OCI-LY1 (cell line): ENCODE results near the gene SHANK3.

Experiments used
- H2AFZ ChIP-seq: fragments of 200-600 bp; sonication (generic), shearing (Covaris generic); 2 replicates; pipeline ENCODE4 v1.6.0; 2014; ENCODE audit warnings: antibody characterized with exemption, mild to moderate bottlenecking, low read length
- H3F3A ChIP-seq: fragments of 200-600 bp; sonication (generic), shearing (Covaris generic); 2 replicates; pipeline ENCODE4 v1.6.0; 2014; ENCODE audit warnings: mild to moderate bottlenecking, antibody characterized with exemption, low read length, moderate library complexity; ENCODE audit not compliant: insufficient read depth
- H3K27ac ChIP-seq: fragments of 200-600 bp; sonication (generic); 2 replicates; pipeline ENCODE4 v1.5.1; 2014; ENCODE audit warnings: low read length, mixed run types, mild to moderate bottlenecking, low read depth; ENCODE audit not compliant: poor library complexity, severe bottlenecking
- H3K27me3 ChIP-seq: fragments of 200-600 bp; sonication (generic); 2 replicates; pipeline ENCODE4 v1.6.0; 2014; ENCODE audit warnings: antibody characterized with exemption, mild to moderate bottlenecking, low read length, moderate library complexity; ENCODE audit not compliant: insufficient read depth
- H3K36me3 ChIP-seq: fragments of 200-600 bp; sonication (generic); 2 replicates; pipeline ENCODE4 v1.6.1; 2014; ENCODE audit warnings: mild to moderate bottlenecking, antibody characterized with exemption, low read length, moderate library complexity, mixed read lengths; ENCODE audit not compliant: insufficient read depth
- H3K4me1 ChIP-seq: fragments of 200-600 bp; sonication (generic); 2 replicates; pipeline ENCODE4 v1.5.1; 2014; ENCODE audit warnings: mild to moderate bottlenecking, low read length, moderate library complexity; ENCODE audit not compliant: insufficient read depth, severe bottlenecking
- H3K4me2 ChIP-seq: fragments of 200-600 bp; sonication (generic), shearing (Covaris generic); 2 replicates; pipeline ENCODE4 v1.6.1; 2014; ENCODE audit warnings: low read length
- H3K4me3 ChIP-seq: fragments of 200-600 bp; sonication (generic); 2 replicates; pipeline ENCODE4 v1.5.1; 2014; ENCODE audit warnings: low read length, low read depth, mild to moderate bottlenecking, mixed read lengths; ENCODE audit not compliant: poor library complexity, severe bottlenecking
- H3K79me2 ChIP-seq: fragments of 200-600 bp; shearing (Covaris generic); 2 replicates; pipeline ENCODE4 v1.6.1; 2016; ENCODE audit warnings: mixed run types, low read length, mixed read lengths; ENCODE audit not compliant: insufficient read depth
- H3K9ac ChIP-seq: fragments of 200-600 bp; sonication (generic), shearing (Covaris generic); 2 replicates; pipeline ENCODE4 v1.6.1; 2014; ENCODE audit warnings: mild to moderate bottlenecking, low read length, mixed read lengths
- H3K9me2 ChIP-seq: fragments of 200-600 bp; sonication (generic), shearing (Covaris generic); 2 replicates; pipeline ENCODE4 v1.6.1; 2014; ENCODE audit warnings: low read depth, mild to moderate bottlenecking, low read length, mixed read lengths
- H3K9me3 ChIP-seq: fragments of 200-600 bp; shearing (Covaris generic); 2 replicates; pipeline ENCODE4 v1.6.1; 2014; ENCODE audit warnings: low read length, mixed read lengths
- H4K20me1 ChIP-seq: fragments of 200-600 bp; sonication (generic), shearing (Covaris generic); 2 replicates; pipeline ENCODE4 v1.6.0; 2016; ENCODE audit warnings: mild to moderate bottlenecking, low read length; ENCODE audit not compliant: insufficient read depth
- EZH2 ChIP-seq: fragments of 200-600 bp; sonication (generic), shearing (Covaris generic); IDR thresholded peaks from 2 replicates; pipeline ENCODE4 v1.8.0; 2017; ENCODE audit warnings: borderline replicate concordance, mixed run types, mild to moderate bottlenecking, antibody characterized with exemption, low read length, moderate library complexity, mixed read lengths
- TF ChIP-seq, protein P1 (sequence below): fragments of 200-600 bp; sonication (generic), shearing (Covaris generic); IDR thresholded peaks from 2 replicates; pipeline ENCODE4 v1.5.1; 2017; ENCODE audit warnings: mild to moderate bottlenecking, antibody characterized with exemption, low read length, moderate library complexity, mixed read lengths

Gene SHANK3

DNA sequence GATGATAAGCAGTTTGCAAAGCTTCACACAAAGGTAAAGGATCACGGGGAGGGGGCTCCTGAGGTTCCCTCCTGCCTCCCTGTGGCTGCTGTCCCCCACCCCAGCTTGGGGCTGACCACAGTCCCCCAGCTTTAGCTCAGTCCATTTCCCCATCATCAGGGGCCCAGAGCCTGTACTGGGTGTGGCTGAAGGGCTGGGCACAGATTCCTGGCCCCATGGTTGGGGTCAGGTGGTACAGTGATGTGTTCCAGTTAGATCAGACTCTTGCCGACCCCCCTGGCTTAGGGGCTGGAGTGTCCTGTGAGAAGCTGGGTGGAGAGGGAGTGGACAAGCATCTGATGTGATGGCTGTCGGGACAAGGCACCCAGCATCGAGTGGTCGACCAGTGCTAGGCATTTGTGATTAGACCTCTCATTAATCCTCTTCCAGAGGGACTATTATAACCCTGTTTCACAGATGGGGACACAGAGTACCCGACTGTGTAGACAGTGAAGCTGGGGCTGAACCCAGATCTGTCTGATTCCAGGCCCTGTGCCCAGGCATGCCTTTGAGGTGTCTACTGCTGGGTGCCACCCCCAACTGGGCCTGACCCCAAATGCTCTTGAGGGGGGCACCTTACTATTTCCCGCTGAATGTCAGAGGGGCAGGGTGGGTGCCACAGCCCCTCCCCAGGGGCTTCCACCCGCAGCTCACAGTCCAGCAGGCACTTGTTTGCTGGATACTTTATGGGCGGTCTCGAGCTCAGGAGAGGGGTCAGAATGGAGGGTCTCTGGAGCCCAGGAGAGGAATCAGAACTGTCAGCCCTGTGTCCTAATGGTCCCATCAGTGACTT, 4.3 kb downstream of the SHANK3 start:
- Histone ChIP-seq H3K27me3 (no peaks in the 10 kb centered on the region), H3F3A (no peaks in the 10 kb centered on the region), H3K9me3 (no peaks in the 10 kb centered on the region), H4K20me1 (no peaks in the 10 kb centered on the region), H3K9me2 (no peaks in the 10 kb centered on the region), H2AFZ (no peak overlapping the region), H3K79me2 (no peaks in the 10 kb centered on the region), H3K27ac (no peak overlapping the region), H3K4me2 (no peak overlapping the region), H3K36me3 (no peaks in the 10 kb centered on the region), H3K4me1 (no peaks in the 10 kb centered on the region), H3K4me3 (no peak overlapping the region), H3K9ac (no peak overlapping the region)
- TF ChIP-seq, protein P1, sequence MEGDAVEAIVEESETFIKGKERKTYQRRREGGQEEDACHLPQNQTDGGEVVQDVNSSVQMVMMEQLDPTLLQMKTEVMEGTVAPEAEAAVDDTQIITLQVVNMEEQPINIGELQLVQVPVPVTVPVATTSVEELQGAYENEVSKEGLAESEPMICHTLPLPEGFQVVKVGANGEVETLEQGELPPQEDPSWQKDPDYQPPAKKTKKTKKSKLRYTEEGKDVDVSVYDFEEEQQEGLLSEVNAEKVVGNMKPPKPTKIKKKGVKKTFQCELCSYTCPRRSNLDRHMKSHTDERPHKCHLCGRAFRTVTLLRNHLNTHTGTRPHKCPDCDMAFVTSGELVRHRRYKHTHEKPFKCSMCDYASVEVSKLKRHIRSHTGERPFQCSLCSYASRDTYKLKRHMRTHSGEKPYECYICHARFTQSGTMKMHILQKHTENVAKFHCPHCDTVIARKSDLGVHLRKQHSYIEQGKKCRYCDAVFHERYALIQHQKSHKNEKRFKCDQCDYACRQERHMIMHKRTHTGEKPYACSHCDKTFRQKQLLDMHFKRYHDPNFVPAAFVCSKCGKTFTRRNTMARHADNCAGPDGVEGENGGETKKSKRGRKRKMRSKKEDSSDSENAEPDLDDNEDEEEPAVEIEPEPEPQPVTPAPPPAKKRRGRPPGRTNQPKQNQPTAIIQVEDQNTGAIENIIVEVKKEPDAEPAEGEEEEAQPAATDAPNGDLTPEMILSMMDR: no peak
- no peak for TF ChIP-seq EZH2

DNA sequence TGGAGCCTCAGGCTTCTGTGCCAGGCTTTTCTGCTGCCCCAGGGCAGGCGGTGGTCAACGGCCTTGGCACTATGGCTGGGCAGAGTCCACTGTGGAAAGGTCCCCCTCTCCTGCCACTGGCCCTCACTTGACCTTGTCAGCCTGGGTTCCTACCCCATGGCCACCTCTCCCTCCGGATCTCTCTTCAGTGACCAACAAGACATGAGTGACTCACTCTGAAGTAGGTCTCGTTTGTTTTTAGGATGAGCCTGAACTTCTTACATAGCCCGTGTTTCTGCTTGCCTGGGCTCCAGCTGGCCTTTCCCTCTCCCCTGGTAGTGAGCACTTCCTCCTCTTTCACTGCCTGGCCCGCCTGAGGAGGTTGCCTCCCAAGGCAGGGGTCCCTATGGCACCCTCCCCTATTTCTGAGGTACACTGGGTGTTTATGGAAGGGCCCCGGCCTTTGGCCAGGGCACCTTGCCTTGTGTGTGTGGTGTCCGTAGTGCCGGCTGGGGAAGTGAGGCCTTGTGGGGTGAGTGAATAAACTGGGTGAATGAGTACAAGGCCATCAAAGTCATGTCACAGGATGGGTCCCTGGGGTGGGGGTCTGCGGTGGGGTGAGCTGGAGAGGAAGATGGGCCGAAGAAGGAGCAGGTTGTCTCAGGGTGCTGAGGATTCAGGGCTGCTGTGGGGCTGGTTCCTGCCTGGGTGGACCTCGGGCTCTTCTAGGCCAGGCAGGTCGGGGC, 5.0 kb downstream of the SHANK3 start:
- Histone ChIP-seq H3K36me3 (no peaks in the 10 kb centered on the region), H3K79me2 (no peaks in the 10 kb centered on the region), H2AFZ (no peak overlapping the region), H4K20me1 (no peaks in the 10 kb centered on the region), H3K9me3 (no peaks in the 10 kb centered on the region), H3K27ac (no peak overlapping the region), H3K27me3 (no peaks in the 10 kb centered on the region), H3K4me3 (no peak overlapping the region), H3K9ac (no peak overlapping the region), H3K9me2 (no peaks in the 10 kb centered on the region), H3K4me1 (no peaks in the 10 kb centered on the region), H3K4me2 (no peak overlapping the region), H3F3A (no peaks in the 10 kb centered on the region)
- TF ChIP-seq, protein P1: no peak
- no peak for TF ChIP-seq EZH2

DNA sequence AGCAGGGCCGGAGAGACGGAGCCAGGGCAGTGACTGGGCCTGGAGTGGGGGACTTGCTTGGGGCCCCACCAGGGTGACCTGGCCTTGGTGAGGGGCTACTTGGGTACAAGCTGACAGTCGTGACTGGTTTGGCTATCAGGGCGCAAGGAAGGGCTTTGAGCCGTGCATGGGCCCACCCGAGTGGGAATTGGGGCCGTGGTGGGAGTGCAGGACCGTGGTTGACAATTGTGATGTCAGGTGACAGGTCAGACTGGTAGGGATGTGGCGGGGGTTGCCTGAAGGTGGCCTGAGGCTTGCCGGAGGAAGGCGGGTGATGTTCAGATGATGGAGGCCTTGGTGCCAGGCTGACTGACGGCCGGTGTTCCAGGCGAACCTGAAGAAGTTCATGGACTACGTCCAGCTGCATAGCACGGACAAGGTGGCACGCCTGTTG, 5.6 kb downstream of the SHANK3 start:
- no peak for TF ChIP-seq EZH2
- TF ChIP-seq, protein P1: no peak
- Histone ChIP-seq H3K4me1 (no peaks in the 10 kb centered on the region), H3K79me2 (no peaks in the 10 kb centered on the region), H3K4me2 (no peak overlapping the region), H3K27ac (no peak overlapping the region), H3K27me3 (no peaks in the 10 kb centered on the region), H4K20me1 (no peaks in the 10 kb centered on the region), H3K36me3 (no peaks in the 10 kb centered on the region), H3K9me2 (no peaks in the 10 kb centered on the region), H3K9me3 (no peaks in the 10 kb centered on the region), H3K4me3 (no peak overlapping the region), H3K9ac (no peak overlapping the region), H3F3A (no peaks in the 10 kb centered on the region), H2AFZ (no peak overlapping the region)
